COR-L47 (cell line): ENCODE results near the gene ZDHHC12.

Source experiments
- DNase-seq: peaks from one replicate; lab custom pipeline; 2025; lab: John Stamatoyannopoulos, UW

The ZDHHC12 gene

GRCh38 chr9:128729766-128730517 is 6.0 kb upstream of the ZDHHC12 start:
- no peak for DNase-seq

- no peak for DNase-seq
Observed at GRCh38 chr9:128729302-128729701, 5.4 kb upstream of the ZDHHC12 start.

- no peak for DNase-seq
Observed at GRCh38 chr9:128728298-128728697, 4.4 kb upstream of the ZDHHC12 start.

GRCh38 chr9:128727640-128728248 is 3.8 kb upstream of the ZDHHC12 start:
- no peak for DNase-seq

- peak; percentile 69 for DNase-seq
Observed at GRCh38 chr9:128724744-128725211, 851 bp upstream of the ZDHHC12 start.

GRCh38 chr9:128723352-128723865 is 518 bp downstream of the ZDHHC12 start:
- no peak for DNase-seq

GRCh38 chr9:128722380-128723351 is 1.3 kb downstream of the ZDHHC12 start:
- DNase-seq: no peak

- no peak for DNase-seq
Observed at GRCh38 chr9:128721487-128722010, 2.4 kb downstream of the ZDHHC12 start.

GRCh38 chr9:128720841-128721486 is 3.0 kb downstream of the ZDHHC12 start:
- no peak for DNase-seq

- DNase-seq: no peak
Observed at GRCh38 chr9:128719919-128720605, 3.9 kb downstream of the ZDHHC12 start.

- DNase-seq: no peak
Observed at GRCh38 chr9:128718475-128718874, 5.5 kb downstream of the ZDHHC12 start.

GRCh38 chr9:128718047-128718446 is 5.9 kb downstream of the ZDHHC12 start:
- DNase-seq: no peak

- no peak for DNase-seq
Observed at GRCh38 chr9:128716581-128717254, 7.2 kb downstream of the ZDHHC12 start.

- DNase-seq: no peak
Observed at GRCh38 chr9:128715436-128715750, 8.5 kb downstream of the ZDHHC12 start.

GRCh38 chr9:128714586-128715435 is 9.1 kb downstream of the ZDHHC12 start:
- no peak for DNase-seq

GRCh38 chr9:128713941-128714573 is 9.9 kb downstream of the ZDHHC12 start:
- DNase-seq: no peak

- DNase-seq: no peak
Observed at GRCh38 chr9:128713411-128713780, 10.5 kb downstream of the ZDHHC12 start.

- DNase-seq: no peak
Observed at GRCh38 chr9:128712451-128713410, 11.2 kb downstream of the ZDHHC12 start.
